ENCODE results near the gene ITGA6. TPM values are rescaled to one million over a fixed set of nuclear protein-coding genes. Genes with fewer than 3 reads are reported as not detected.

The ITGA6 gene
- polyA plus RNA-seq, 1 donor from 2014 or later: 14.4 TPM

DNA sequence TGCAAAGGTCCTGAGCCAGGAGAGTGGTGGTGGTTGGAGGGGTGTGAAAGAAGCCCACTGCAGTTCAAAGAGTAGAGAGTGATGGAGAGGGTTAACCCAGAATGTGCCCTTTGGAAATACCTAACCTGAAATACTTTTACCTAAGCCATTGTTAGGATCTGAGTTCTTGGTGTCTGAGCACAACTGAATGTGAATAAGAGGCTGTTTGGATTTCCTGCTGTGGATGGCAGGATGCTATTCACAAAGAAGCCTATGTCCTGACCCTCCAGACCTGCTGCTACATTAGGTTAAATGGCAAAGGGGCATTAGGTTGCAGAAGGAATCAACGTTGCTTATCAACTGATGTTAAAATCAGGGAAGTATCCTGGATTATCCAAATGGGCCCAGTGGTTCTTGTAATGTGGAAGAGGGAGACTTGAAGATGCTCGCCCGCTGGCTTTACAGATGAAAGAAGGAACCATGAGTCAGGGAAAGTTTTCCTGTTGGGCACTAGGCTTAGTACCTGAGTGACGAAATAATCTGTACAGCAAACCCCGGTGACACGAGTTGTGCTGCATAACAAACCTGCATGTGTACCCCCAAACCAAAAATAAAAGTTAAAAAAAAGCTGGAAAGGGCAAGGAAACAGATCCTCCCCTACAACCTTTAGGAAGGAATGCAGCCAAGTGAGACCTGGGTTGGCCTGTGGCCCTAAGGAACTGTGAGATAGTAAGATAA, 27.2 kb downstream of the ITGA6 start:
- Histone ChIP-seq H3F3A (ENCODE audit: insufficient read depth, low read length, poor library complexity, severe bottlenecking) (no peaks in the 10 kb centered on the region), H3K36me3 (ENCODE audit: insufficient read depth, low read length) (no peaks in the 10 kb centered on the region), H3K4me3 (ENCODE audit: low read length) (no peak overlapping the region), H3K9me2 (ENCODE audit: insufficient read depth, low read length) (no peaks in the 10 kb centered on the region), H3K27me3 (ENCODE audit: insufficient read depth, low read depth, low read length) (no peaks in the 10 kb centered on the region), H3K9ac (ENCODE audit: low read length) (no peak overlapping the region), H4K20me1 (ENCODE audit: insufficient read depth) (no peaks in the 10 kb centered on the region), H3K4me2 (ENCODE audit: low read length) (no peak overlapping the region), H3K79me2 (replicated peaks; ENCODE audit: insufficient read depth, low read length) (no peaks in the 10 kb centered on the region), H3K9me3 (ENCODE audit: low read length) (no peaks in the 10 kb centered on the region), H2AFZ (ENCODE audit: low read depth, low read length) (no peak overlapping the region), H3K27ac (ENCODE audit: low read length) (no peak overlapping the region)
- no peak for TF ChIP-seq SMC3 (conservative IDR thresholded peaks at IDR 0.05; ENCODE audit: poor library complexity)
- TF ChIP-seq MXI1 (conservative IDR thresholded peaks at IDR 0.05; ENCODE audit: poor library complexity, severe bottlenecking): no peak
- no peak for TF ChIP-seq POLR2AphosphoS5 (IDR thresholded peaks at IDR 0.05)
- no peak for TF ChIP-seq TAF1 (IDR thresholded peaks at IDR 0.05; ENCODE audit: low read depth)
- TF ChIP-seq EZH2 (IDR thresholded peaks at IDR 0.05; ENCODE audit: borderline replicate concordance, insufficient read depth, low read length, poor library complexity, severe bottlenecking): no peak
- TF ChIP-seq, protein P1, sequence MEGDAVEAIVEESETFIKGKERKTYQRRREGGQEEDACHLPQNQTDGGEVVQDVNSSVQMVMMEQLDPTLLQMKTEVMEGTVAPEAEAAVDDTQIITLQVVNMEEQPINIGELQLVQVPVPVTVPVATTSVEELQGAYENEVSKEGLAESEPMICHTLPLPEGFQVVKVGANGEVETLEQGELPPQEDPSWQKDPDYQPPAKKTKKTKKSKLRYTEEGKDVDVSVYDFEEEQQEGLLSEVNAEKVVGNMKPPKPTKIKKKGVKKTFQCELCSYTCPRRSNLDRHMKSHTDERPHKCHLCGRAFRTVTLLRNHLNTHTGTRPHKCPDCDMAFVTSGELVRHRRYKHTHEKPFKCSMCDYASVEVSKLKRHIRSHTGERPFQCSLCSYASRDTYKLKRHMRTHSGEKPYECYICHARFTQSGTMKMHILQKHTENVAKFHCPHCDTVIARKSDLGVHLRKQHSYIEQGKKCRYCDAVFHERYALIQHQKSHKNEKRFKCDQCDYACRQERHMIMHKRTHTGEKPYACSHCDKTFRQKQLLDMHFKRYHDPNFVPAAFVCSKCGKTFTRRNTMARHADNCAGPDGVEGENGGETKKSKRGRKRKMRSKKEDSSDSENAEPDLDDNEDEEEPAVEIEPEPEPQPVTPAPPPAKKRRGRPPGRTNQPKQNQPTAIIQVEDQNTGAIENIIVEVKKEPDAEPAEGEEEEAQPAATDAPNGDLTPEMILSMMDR (IDR thresholded peaks at IDR 0.05; ENCODE audit: poor library complexity, severe bottlenecking): no peak
- TF ChIP-seq, protein P2, sequence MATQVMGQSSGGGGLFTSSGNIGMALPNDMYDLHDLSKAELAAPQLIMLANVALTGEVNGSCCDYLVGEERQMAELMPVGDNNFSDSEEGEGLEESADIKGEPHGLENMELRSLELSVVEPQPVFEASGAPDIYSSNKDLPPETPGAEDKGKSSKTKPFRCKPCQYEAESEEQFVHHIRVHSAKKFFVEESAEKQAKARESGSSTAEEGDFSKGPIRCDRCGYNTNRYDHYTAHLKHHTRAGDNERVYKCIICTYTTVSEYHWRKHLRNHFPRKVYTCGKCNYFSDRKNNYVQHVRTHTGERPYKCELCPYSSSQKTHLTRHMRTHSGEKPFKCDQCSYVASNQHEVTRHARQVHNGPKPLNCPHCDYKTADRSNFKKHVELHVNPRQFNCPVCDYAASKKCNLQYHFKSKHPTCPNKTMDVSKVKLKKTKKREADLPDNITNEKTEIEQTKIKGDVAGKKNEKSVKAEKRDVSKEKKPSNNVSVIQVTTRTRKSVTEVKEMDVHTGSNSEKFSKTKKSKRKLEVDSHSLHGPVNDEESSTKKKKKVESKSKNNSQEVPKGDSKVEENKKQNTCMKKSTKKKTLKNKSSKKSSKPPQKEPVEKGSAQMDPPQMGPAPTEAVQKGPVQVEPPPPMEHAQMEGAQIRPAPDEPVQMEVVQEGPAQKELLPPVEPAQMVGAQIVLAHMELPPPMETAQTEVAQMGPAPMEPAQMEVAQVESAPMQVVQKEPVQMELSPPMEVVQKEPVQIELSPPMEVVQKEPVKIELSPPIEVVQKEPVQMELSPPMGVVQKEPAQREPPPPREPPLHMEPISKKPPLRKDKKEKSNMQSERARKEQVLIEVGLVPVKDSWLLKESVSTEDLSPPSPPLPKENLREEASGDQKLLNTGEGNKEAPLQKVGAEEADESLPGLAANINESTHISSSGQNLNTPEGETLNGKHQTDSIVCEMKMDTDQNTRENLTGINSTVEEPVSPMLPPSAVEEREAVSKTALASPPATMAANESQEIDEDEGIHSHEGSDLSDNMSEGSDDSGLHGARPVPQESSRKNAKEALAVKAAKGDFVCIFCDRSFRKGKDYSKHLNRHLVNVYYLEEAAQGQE (IDR thresholded peaks at IDR 0.05; ENCODE audit: borderline replicate concordance): no peak
- TF ChIP-seq EP300 (conservative IDR thresholded peaks at IDR 0.05; ENCODE audit: poor library complexity, severe bottlenecking): no peak
- TF ChIP-seq RAD21 (conservative IDR thresholded peaks at IDR 0.05): no peak

DNA sequence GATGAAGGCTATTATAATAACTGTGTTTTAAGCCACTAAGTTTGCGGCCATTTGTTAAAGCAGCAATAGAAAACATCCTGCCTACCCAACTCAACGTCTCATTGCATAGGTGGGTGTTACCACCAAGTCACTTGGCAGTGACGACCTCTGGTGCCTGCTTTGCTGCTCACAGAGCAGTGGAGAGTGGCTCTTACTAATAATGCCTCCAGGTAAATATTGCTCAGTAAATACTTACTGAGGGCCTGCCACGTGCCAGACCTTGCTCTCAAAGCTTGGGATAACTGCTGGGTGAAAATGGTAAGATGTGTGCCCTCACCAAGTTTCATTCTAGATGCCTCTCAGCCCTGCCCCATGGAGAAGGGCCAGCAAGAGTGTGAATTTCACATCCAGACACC, 27.7 kb downstream of the ITGA6 start:
- Histone ChIP-seq H3K4me2 (ENCODE audit: low read length) (no peak overlapping the region), H3K9ac (ENCODE audit: low read length) (no peak overlapping the region), H3K9me2 (ENCODE audit: insufficient read depth, low read length) (no peaks in the 10 kb centered on the region), H3K79me2 (replicated peaks; ENCODE audit: insufficient read depth, low read length) (no peaks in the 10 kb centered on the region), H3K27ac (ENCODE audit: low read length) (no peak overlapping the region), H4K20me1 (ENCODE audit: insufficient read depth) (no peaks in the 10 kb centered on the region), H2AFZ (ENCODE audit: low read depth, low read length) (no peak overlapping the region), H3F3A (ENCODE audit: insufficient read depth, low read length, poor library complexity, severe bottlenecking) (no peaks in the 10 kb centered on the region), H3K27me3 (ENCODE audit: insufficient read depth, low read depth, low read length) (no peaks in the 10 kb centered on the region), H3K4me3 (ENCODE audit: low read length) (no peak overlapping the region), H3K9me3 (ENCODE audit: low read length) (no peaks in the 10 kb centered on the region), H3K36me3 (ENCODE audit: insufficient read depth, low read length) (no peaks in the 10 kb centered on the region)
- TF ChIP-seq MXI1 (conservative IDR thresholded peaks at IDR 0.05; ENCODE audit: poor library complexity, severe bottlenecking) (no peak), TAF1 (IDR thresholded peaks at IDR 0.05; ENCODE audit: low read depth) (no peak), RAD21 (conservative IDR thresholded peaks at IDR 0.05) (no peak), SMC3 (conservative IDR thresholded peaks at IDR 0.05; ENCODE audit: poor library complexity) (no peak), EP300 (conservative IDR thresholded peaks at IDR 0.05; ENCODE audit: poor library complexity, severe bottlenecking) (no peak)
- TF ChIP-seq, protein P1 (IDR thresholded peaks at IDR 0.05; ENCODE audit: poor library complexity, severe bottlenecking): no peak
- TF ChIP-seq, protein P2 (IDR thresholded peaks at IDR 0.05; ENCODE audit: borderline replicate concordance): no peak

All from neural cell (in vitro differentiated cells).